GM23338 (cell line): Measurements from ENCODE around the gene ZNF653. TPM values are rescaled to one million over a fixed set of nuclear protein-coding genes. Genes with fewer than 3 reads are reported as not detected.

Experiments used
- ATAC-seq: fragments of 200-7000 bp; cut with Tn5 transposase; 3 replicates; pipeline ENCODE4 v1.9.1; 2020
- DNase-seq: peaks from one replicate; pipeline ENCODE4 v3.0.0-alpha.2; 2015; ENCODE audit warnings: low spot score
- H2AFZ ChIP-seq: fragments of 200-600 bp; sonication (generic); 2 replicates; pipeline ENCODE4 v1.8.0; 2016; ENCODE audit warnings: antibody characterized with exemption, mild to moderate bottlenecking, moderate library complexity
- H3F3A ChIP-seq: fragments of 200-600 bp; sonication (generic); replicated peaks from 2 replicates; pipeline ENCODE4 v1.8.0; 2017; ENCODE audit warnings: antibody characterized with exemption, mixed run types, low read depth
- H3K27ac ChIP-seq: fragments of 200-600 bp; sonication (generic); 2 replicates; pipeline ENCODE4 v1.6.1; 2016; ENCODE audit warnings: low read depth
- H3K27me3 ChIP-seq: fragments of 200-600 bp; sonication (generic); 2 replicates; pipeline ENCODE4 v1.8.0; 2016; ENCODE audit warnings: mild to moderate bottlenecking, mixed run types, moderate library complexity; ENCODE audit not compliant: insufficient read depth
- H3K36me3 ChIP-seq: fragments of 200-600 bp; sonication (generic); 2 replicates; pipeline ENCODE4 v1.8.0; 2016; ENCODE audit warnings: mild to moderate bottlenecking; ENCODE audit not compliant: insufficient read depth
- H3K4me1 ChIP-seq: fragments of 200-600 bp; sonication (generic); 2 replicates; pipeline ENCODE4 v1.8.0; 2016; ENCODE audit warnings: mild to moderate bottlenecking, moderate library complexity; ENCODE audit not compliant: insufficient read depth
- H3K4me2 ChIP-seq: fragments of 200-600 bp; sonication (generic); 2 replicates; pipeline ENCODE4 v1.7.1; 2017; ENCODE audit warnings: mixed run types
- H3K4me3 ChIP-seq: fragments of 200-600 bp; sonication (generic); 2 replicates; pipeline ENCODE4 v1.6.1; 2016; ENCODE audit warnings: mixed run types
- H3K79me2 ChIP-seq: fragments of 200-600 bp; sonication (generic); replicated peaks from 2 replicates; pipeline ENCODE4 v1.8.0; 2017; ENCODE audit warnings: mild to moderate bottlenecking; ENCODE audit not compliant: insufficient read depth
- H3K9me2 ChIP-seq: fragments of 200-600 bp; sonication (generic); 2 replicates; pipeline ENCODE4 v1.8.0; 2017; ENCODE audit not compliant: insufficient read depth
- H4K20me1 ChIP-seq: fragments of 200-600 bp; sonication (generic); replicated peaks from 2 replicates; pipeline ENCODE4 v1.8.0; 2017; ENCODE audit warnings: mild to moderate bottlenecking; ENCODE audit not compliant: insufficient read depth
- H3K27ac Mint-ChIP-seq: 2 replicates; pipeline ENCODE4 v1.8.0; 2020; ENCODE audit warnings: inconsistent platforms, mild to moderate bottlenecking, moderate library complexity, mixed read lengths
- H3K27me3 Mint-ChIP-seq: 3 replicates; pipeline ENCODE4 v1.8.0; 2022; ENCODE audit warnings: low read depth, mild to moderate bottlenecking, moderate library complexity, mixed read lengths, inconsistent platforms; ENCODE audit not compliant: insufficient read depth, poor library complexity
- H3K36me3 Mint-ChIP-seq: 3 replicates; pipeline ENCODE4 v1.8.0; 2021; ENCODE audit warnings: low read depth, mild to moderate bottlenecking, inconsistent platforms, moderate library complexity, mixed read lengths
- H3K4me1 Mint-ChIP-seq: 3 replicates; pipeline ENCODE4 v1.8.0; 2020; ENCODE audit warnings: mild to moderate bottlenecking, inconsistent platforms, mixed read lengths
- H3K4me3 Mint-ChIP-seq: 3 replicates; pipeline ENCODE4 v1.8.0; 2021; ENCODE audit warnings: moderate library complexity, mild to moderate bottlenecking, inconsistent platforms, mixed read lengths
- H3K9me3 Mint-ChIP-seq: 3 replicates; pipeline ENCODE4 v1.8.0; 2020; ENCODE audit warnings: moderate library complexity, mild to moderate bottlenecking, inconsistent platforms, mixed read lengths
- CREB1 ChIP-seq: fragments of 250-450 bp; sonication (Bioruptor Pico); IDR thresholded peaks from 2 replicates; pipeline ENCODE4 v1.5.0; 2020; ENCODE audit warnings: low read depth, mild to moderate bottlenecking, moderate library complexity
- EZH2 ChIP-seq: fragments of 200-600 bp; sonication (generic); IDR thresholded peaks from one replicate; pipeline ENCODE4 v1.8.0; 2017; ENCODE audit warnings: antibody characterized with exemption, mild to moderate bottlenecking, low read depth; ENCODE audit not compliant: unreplicated experiment
- EZH2phosphoT487 ChIP-seq: fragments of 200-600 bp; sonication (generic); IDR thresholded peaks from one replicate; pipeline ENCODE4 v1.8.1; 2018; ENCODE audit warnings: antibody characterized with exemption; ENCODE audit not compliant: unreplicated experiment
- JUNB ChIP-seq: IDR thresholded peaks from one replicate; pipeline ENCODE4 v1.6.1; 2016; ENCODE audit warnings: antibody characterized with exemption; ENCODE audit not compliant: unreplicated experiment
- NANOG ChIP-seq: IDR thresholded peaks from 2 replicates; pipeline ENCODE4 v1.6.1; 2016; ENCODE audit warnings: antibody characterized with exemption, borderline replicate concordance
- POLR2AphosphoS5 ChIP-seq: IDR thresholded peaks from 2 replicates; pipeline ENCODE4 v1.6.1; 2016; ENCODE audit warnings: antibody characterized with exemption, low read depth
- STAT1 ChIP-seq: IDR thresholded peaks from one replicate; pipeline ENCODE4 v1.6.1; 2016; ENCODE audit warnings: antibody characterized with exemption; ENCODE audit not compliant: unreplicated experiment
- ZNF114 ChIP-seq: fragments of 250-450 bp; sonication (Bioruptor Pico); IDR thresholded peaks from 2 replicates; pipeline ENCODE4 v1.5.0; 2020; ENCODE audit warnings: mild to moderate bottlenecking, moderate library complexity
- ZNF331 ChIP-seq: fragments of 250-450 bp; sonication (Bioruptor Pico); IDR thresholded peaks from 2 replicates; pipeline ENCODE4 v1.5.0; 2020; ENCODE audit warnings: low read depth, mild to moderate bottlenecking, moderate library complexity
- polyA plus RNA-seq: library from polyadenylated mRNA; unstranded; fragments of >200 nt; fragmentation: Nextera tagmentation; extraction: Ambion mirVana; gene quantifications from 2 replicates; pipeline ENCODE4 v1.2.1, GENCODE V29; 2016
- total RNA-seq: library from RNA; depleted of rRNA; stranded (reverse); fragments of >200 nt; shearing (Covaris generic); gene quantifications from 2 replicates; pipeline ENCODE4 v1.2.3, GENCODE V29; 2014
- TF ChIP-seq, protein P1 (sequence below), 2 experiments: fragments of 200-600 bp in 1 of 2; sonication (generic) in 1 of 2; conservative IDR thresholded peaks; 2 replicates each; pipeline versions ENCODE4 v1.5.1 to v1.6.1; 2016 to 2017; ENCODE audit warnings: antibody characterized with exemption in 2 of 2, low read depth in 2 of 2, mild to moderate bottlenecking in 2 of 2, moderate library complexity in 1 of 2
- TF ChIP-seq, protein P2 (sequence below): fragments of 250-450 bp; sonication (Bioruptor Pico); IDR thresholded peaks from 2 replicates; pipeline ENCODE4 v1.5.0; 2020; ENCODE audit warnings: mild to moderate bottlenecking, moderate library complexity
- TF ChIP-seq, protein P3 (sequence below): IDR thresholded peaks from one replicate; pipeline ENCODE4 v1.6.1; 2018; ENCODE audit warnings: antibody characterized with exemption; ENCODE audit not compliant: unreplicated experiment
- TF ChIP-seq, protein P4 (sequence below): IDR thresholded peaks from 2 replicates; pipeline ENCODE4 v1.6.1; 2016; ENCODE audit warnings: antibody characterized with exemption

Gene ZNF653
- total and polyA plus RNA-seq, 2 experiments from 2014 or later: 2.5 to 5.3 TPM

DNA sequence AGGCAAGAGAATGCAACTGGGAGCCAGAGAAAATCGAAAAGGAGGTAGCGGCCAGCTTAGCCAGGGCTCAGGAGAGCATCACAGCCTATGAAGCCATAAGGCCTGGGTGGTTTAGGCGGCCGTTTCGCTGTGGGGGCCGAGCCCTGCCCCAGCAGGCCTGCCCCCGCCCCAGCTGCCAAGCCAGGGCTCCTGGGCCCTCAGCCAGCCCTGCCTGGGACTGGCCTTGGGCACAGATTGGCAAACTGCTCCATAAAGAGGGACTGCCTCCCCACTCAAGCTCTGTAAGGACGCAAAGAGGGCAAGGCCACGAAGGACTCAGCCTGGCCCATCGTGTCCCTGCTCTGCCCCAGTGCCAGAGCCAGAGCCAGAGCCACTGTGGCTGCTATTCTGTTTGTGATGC, 10.2 kb downstream of the ZNF653 start:
- no peak for ATAC-seq
- H3K36me3 Mint-ChIP-seq: peaks cover 8% of the 10 kb centered on the region
- no peaks in the 10 kb centered on the region for H3K9me2 ChIP-seq
- H2AFZ ChIP-seq: no peak overlapping the region
- H3K27me3 Mint-ChIP-seq: peaks cover 7% of the 10 kb centered on the region
- no peak overlapping the region for H3K27ac Mint-ChIP-seq
- H4K20me1 ChIP-seq: no peaks in the 10 kb centered on the region
- no peaks in the 10 kb centered on the region; the same call in 2 of the 3 replicates for H3K9me3 Mint-ChIP-seq
- no peak for TF ChIP-seq POLR2AphosphoS5
- no peak for TF ChIP-seq STAT1
- TF ChIP-seq EZH2phosphoT487: no peak
- no peak for TF ChIP-seq ZNF114 (CRISPR knock-in tag)
- TF ChIP-seq, protein P1, sequence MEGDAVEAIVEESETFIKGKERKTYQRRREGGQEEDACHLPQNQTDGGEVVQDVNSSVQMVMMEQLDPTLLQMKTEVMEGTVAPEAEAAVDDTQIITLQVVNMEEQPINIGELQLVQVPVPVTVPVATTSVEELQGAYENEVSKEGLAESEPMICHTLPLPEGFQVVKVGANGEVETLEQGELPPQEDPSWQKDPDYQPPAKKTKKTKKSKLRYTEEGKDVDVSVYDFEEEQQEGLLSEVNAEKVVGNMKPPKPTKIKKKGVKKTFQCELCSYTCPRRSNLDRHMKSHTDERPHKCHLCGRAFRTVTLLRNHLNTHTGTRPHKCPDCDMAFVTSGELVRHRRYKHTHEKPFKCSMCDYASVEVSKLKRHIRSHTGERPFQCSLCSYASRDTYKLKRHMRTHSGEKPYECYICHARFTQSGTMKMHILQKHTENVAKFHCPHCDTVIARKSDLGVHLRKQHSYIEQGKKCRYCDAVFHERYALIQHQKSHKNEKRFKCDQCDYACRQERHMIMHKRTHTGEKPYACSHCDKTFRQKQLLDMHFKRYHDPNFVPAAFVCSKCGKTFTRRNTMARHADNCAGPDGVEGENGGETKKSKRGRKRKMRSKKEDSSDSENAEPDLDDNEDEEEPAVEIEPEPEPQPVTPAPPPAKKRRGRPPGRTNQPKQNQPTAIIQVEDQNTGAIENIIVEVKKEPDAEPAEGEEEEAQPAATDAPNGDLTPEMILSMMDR (conservative IDR thresholded peaks at IDR 0.05; ENCODE audit: low read depth in 2 of 2): no peak
- TF ChIP-seq, protein P2, sequence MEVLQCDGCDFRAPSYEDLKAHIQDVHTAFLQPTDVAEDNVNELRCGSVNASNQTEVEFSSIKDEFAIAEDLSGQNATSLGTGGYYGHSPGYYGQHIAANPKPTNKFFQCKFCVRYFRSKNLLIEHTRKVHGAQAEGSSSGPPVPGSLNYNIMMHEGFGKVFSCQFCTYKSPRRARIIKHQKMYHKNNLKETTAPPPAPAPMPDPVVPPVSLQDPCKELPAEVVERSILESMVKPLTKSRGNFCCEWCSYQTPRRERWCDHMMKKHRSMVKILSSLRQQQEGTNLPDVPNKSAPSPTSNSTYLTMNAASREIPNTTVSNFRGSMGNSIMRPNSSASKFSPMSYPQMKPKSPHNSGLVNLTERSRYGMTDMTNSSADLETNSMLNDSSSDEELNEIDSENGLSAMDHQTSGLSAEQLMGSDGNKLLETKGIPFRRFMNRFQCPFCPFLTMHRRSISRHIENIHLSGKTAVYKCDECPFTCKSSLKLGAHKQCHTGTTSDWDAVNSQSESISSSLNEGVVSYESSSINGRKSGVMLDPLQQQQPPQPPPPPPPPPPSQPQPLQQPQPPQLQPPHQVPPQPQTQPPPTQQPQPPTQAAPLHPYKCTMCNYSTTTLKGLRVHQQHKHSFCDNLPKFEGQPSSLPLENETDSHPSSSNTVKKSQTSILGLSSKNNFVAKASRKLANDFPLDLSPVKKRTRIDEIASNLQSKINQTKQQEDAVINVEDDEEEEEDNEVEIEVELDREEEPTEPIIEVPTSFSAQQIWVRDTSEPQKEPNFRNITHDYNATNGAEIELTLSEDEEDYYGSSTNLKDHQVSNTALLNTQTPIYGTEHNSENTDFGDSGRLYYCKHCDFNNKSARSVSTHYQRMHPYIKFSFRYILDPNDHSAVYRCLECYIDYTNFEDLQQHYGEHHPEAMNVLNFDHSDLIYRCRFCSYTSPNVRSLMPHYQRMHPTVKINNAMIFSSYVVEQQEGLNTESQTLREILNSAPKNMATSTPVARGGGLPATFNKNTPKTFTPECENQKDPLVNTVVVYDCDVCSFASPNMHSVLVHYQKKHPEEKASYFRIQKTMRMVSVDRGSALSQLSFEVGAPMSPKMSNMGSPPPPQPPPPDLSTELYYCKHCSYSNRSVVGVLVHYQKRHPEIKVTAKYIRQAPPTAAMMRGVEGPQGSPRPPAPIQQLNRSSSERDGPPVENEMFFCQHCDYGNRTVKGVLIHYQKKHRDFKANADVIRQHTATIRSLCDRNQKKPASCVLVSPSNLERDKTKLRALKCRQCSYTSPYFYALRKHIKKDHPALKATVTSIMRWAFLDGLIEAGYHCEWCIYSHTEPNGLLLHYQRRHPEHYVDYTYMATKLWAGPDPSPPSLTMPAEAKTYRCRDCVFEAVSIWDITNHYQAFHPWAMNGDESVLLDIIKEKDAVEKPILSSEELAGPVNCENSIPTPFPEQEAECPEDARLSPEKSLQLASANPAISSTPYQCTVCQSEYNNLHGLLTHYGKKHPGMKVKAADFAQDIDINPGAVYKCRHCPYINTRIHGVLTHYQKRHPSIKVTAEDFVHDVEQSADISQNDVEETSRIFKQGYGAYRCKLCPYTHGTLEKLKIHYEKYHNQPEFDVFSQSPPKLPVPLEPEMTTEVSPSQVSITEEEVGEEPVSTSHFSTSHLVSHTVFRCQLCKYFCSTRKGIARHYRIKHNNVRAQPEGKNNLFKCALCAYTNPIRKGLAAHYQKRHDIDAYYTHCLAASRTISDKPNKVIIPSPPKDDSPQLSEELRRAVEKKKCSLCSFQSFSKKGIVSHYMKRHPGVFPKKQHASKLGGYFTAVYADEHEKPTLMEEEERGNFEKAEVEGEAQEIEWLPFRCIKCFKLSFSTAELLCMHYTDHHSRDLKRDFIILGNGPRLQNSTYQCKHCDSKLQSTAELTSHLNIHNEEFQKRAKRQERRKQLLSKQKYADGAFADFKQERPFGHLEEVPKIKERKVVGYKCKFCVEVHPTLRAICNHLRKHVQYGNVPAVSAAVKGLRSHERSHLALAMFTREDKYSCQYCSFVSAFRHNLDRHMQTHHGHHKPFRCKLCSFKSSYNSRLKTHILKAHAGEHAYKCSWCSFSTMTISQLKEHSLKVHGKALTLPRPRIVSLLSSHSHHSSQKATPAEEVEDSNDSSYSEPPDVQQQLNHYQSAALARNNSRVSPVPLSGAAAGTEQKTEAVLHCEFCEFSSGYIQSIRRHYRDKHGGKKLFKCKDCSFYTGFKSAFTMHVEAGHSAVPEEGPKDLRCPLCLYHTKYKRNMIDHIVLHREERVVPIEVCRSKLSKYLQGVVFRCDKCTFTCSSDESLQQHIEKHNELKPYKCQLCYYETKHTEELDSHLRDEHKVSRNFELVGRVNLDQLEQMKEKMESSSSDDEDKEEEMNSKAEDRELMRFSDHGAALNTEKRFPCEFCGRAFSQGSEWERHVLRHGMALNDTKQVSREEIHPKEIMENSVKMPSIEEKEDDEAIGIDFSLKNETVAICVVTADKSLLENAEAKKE (CRISPR knock-in tag): no peak
- no peak for TF ChIP-seq ZNF331 (CRISPR knock-in tag)
- TF ChIP-seq, protein P3, sequence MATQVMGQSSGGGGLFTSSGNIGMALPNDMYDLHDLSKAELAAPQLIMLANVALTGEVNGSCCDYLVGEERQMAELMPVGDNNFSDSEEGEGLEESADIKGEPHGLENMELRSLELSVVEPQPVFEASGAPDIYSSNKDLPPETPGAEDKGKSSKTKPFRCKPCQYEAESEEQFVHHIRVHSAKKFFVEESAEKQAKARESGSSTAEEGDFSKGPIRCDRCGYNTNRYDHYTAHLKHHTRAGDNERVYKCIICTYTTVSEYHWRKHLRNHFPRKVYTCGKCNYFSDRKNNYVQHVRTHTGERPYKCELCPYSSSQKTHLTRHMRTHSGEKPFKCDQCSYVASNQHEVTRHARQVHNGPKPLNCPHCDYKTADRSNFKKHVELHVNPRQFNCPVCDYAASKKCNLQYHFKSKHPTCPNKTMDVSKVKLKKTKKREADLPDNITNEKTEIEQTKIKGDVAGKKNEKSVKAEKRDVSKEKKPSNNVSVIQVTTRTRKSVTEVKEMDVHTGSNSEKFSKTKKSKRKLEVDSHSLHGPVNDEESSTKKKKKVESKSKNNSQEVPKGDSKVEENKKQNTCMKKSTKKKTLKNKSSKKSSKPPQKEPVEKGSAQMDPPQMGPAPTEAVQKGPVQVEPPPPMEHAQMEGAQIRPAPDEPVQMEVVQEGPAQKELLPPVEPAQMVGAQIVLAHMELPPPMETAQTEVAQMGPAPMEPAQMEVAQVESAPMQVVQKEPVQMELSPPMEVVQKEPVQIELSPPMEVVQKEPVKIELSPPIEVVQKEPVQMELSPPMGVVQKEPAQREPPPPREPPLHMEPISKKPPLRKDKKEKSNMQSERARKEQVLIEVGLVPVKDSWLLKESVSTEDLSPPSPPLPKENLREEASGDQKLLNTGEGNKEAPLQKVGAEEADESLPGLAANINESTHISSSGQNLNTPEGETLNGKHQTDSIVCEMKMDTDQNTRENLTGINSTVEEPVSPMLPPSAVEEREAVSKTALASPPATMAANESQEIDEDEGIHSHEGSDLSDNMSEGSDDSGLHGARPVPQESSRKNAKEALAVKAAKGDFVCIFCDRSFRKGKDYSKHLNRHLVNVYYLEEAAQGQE: no peak
- TF ChIP-seq CREB1: no peak
- TF ChIP-seq NANOG: no peak
- TF ChIP-seq JUNB: no peak
- no peak for TF ChIP-seq EZH2
- TF ChIP-seq, protein P4, sequence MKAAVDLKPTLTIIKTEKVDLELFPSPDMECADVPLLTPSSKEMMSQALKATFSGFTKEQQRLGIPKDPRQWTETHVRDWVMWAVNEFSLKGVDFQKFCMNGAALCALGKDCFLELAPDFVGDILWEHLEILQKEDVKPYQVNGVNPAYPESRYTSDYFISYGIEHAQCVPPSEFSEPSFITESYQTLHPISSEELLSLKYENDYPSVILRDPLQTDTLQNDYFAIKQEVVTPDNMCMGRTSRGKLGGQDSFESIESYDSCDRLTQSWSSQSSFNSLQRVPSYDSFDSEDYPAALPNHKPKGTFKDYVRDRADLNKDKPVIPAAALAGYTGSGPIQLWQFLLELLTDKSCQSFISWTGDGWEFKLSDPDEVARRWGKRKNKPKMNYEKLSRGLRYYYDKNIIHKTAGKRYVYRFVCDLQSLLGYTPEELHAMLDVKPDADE: no peak
- no peaks in the 10 kb centered on the region for H3K4me1 Mint-ChIP-seq
- no peak for DNase-seq
- H3K4me2 ChIP-seq: no peak overlapping the region
- H3K79me2 ChIP-seq: no peaks in the 10 kb centered on the region
- H3F3A ChIP-seq: 0 out of 2 replicates have a peak, but pooled peaks cover 2% of the 10 kb centered on the region
- no peaks in the 10 kb centered on the region for H3K36me3 ChIP-seq
- H3K4me3 Mint-ChIP-seq: no peak overlapping the region
- no peaks in the 10 kb centered on the region for H3K27me3 ChIP-seq
- no peaks in the 10 kb centered on the region for H3K4me1 ChIP-seq
- H3K27ac ChIP-seq: no peak overlapping the region
- H3K4me3 ChIP-seq: no peak overlapping the region
